Stomach (tissue), 9 donors: Measurements from ENCODE around the gene FFAR1. TPM values are rescaled to one million over a fixed set of nuclear protein-coding genes. Genes with fewer than 3 reads are reported as not detected.

Experiments used
- DNase-seq, 2 donors: peaks; one replicate each; pipeline versions ENCODE4 v3.0.0 to v3.0.0-alpha.2; 2013 to 2019
- H3K27ac ChIP-seq, 5 donors: fragments of 200-600 bp in 4 of 5; sonication (generic) in 4 of 5; one replicate each; pipeline ENCODE4 v1.5.1; 2013 to 2019; ENCODE audit warnings: mild to moderate bottlenecking in 1 of 5, moderate library complexity in 1 of 5
- H3K27me3 ChIP-seq, 3 donors: fragments of 200-600 bp; sonication (generic); one replicate each; pipeline ENCODE4 v1.5.1; 2017 to 2019; ENCODE audit warnings: mixed run types in 1 of 3
- H3K36me3 ChIP-seq, 4 donors: fragments of 200-600 bp; sonication (generic); 1 replicate in 3 of 4; 2 replicates in 1 of 4; pipeline ENCODE4 v1.5.1; 2016 to 2019
- H3K4me1 ChIP-seq, 4 donors: fragments of 200-600 bp; sonication (generic); one replicate each; pipeline ENCODE4 v1.5.1; 2016 to 2019
- H3K4me3 ChIP-seq, 4 donors: fragments of 200-600 bp; sonication (generic) in 3 of 4; one replicate each; pipeline ENCODE4 v1.5.1; 2016 to 2019; ENCODE audit warnings: mild to moderate bottlenecking in 1 of 4
- H3K9me3 ChIP-seq, 4 donors: fragments of 200-600 bp; sonication (generic); one replicate each; pipeline ENCODE4 v1.5.1; 2016 to 2019
- EP300 ChIP-seq: sonication (generic); formaldehyde crosslinking; IDR thresholded peaks from one replicate; pipeline ENCODE4 v1.6.1; 2017; ENCODE audit warnings: antibody characterized with exemption
- POLR2A ChIP-seq, 4 donors: fragments of 450-650 bp; IDR thresholded peaks; one replicate each; pipeline ENCODE4 v1.6.1; 2016; ENCODE audit warnings: antibody characterized with exemption in 4 of 4, control low read depth in 2 of 4, mild to moderate bottlenecking in 1 of 4, moderate library complexity in 1 of 4
- POLR2AphosphoS5 ChIP-seq, 3 donors: sonication (generic); formaldehyde crosslinking; IDR thresholded peaks; one replicate each; pipeline ENCODE4 v1.6.1; 2016; ENCODE audit warnings: antibody characterized with exemption in 3 of 3
- WGBS, 5 donors: extraction: QIAGEN DNeasy Blood & Tissue Kit in 3 of 5; methylation state at CpG; one replicate each; pipeline versions ENCODE4 v1.1.5 to v1.1.7; 2013 to 2018; 5-methylcytosine and 5-hydroxymethylcytosine counted together
- intact Hi-C: fragments of 100-400 bp; cut with DNase I; formaldehyde crosslinking; loops from one replicate; pipeline ENCODE4 v1.15.1; 2023; ENCODE audit warnings: low total_unique reads
- polyA plus RNA-seq, 3 donors: library from polyadenylated mRNA; stranded (reverse); fragments of 200-250 nt; gene quantifications; one replicate each; pipeline ENCODE4 v1.2.3, GENCODE V29; 2013
- total RNA-seq, 5 donors: library from RNA; depleted of rRNA; stranded (reverse); fragments of >200 nt; gene quantifications; one replicate each; pipeline versions ENCODE4 v1.1.0 to v1.2.3, GENCODE V29; 2014 to 2016
- TF ChIP-seq, protein P1 (sequence below), 7 experiments: fragments of 450-650 bp in 4 of 7; fragments of 200-600 bp in 3 of 7; sonication (generic) in 3 of 7; IDR thresholded peaks; one replicate each; pipeline ENCODE4 v1.5.1; 2016 to 2019; ENCODE audit warnings: antibody characterized with exemption in 7 of 7, control low read depth in 2 of 7, mild to moderate bottlenecking in 1 of 7
- donor health status: healthy with polysubstance abuse.
- donor health status: Bipolar disorder and iron deficiency.
- donor health status: healthy.

The FFAR1 gene
- total and polyA plus RNA-seq, 8 donors, result 0.18 TPM; not detected in 7

DNA sequence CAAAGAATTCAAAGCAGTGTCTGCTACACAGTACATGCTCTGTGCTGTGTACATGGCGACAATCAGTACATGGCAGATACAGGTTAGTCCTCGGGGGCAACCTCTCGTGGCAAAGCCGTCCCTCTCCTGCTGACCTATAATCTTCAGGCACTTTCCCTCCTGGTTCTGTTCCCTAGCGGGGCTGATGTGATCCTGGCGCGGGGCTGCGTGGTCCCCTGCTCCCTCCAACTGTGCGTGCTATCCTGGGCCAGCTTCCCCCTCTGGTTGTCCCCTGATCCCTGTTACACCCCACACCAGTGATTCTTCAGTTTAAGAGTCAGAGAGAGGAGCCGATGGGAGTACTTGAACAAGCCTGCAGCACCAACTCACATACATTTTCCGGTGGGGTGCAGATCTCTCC is 43.7 kb upstream of the FFAR1 start:
- Histone ChIP-seq H3K27ac (no peak overlapping the region), H3K4me1 (no peaks in the 10 kb centered on the region), H3K36me3 (no peaks in the 10 kb centered on the region), H3K4me3 (no peak overlapping the region), H3K9me3 (no peaks in the 10 kb centered on the region), H3K27me3 (peaks cover 0 to 34% (median 4%) of the 10 kb centered on the region in 3 donors)
- WGBS, 5 donors, result 79 to 86% (median 80%) methylated on average over 11 of the region's 11 CpGs
- DNase-seq, result no peak
- TF ChIP-seq POLR2A (IDR thresholded peaks at IDR 0.05) (no peak), POLR2AphosphoS5 (IDR thresholded peaks at IDR 0.05) (no peak)
- intact Hi-C loops, result no loop called here

DNA sequence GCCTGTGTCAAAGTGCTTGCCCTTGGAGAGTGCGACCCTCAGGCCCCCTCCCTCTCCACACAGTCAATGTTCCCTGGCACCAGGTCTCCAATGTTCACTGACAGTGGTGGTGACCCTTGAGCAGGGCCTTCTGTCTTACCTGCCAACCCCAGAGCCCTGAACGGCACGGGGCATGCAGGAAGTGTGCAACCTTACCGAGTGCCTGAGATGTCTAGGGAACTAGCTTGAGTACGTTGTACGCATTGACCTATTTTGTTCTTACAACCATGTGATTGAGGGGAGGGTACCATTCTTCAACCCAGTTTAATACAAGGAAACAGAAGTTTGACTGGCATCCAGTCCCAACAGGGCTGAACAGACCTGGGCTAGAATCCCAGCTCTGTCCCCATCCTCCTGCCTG is 42.5 kb upstream of the FFAR1 start:
- peaks cover 0 to 30% (median under 1%) of the 10 kb centered on the region in 3 donors for H3K27me3 ChIP-seq
- H3K27ac ChIP-seq, result no peak overlapping the region
- 74 to 86% (median 84%) methylated on average over 5 to 6 of the region's 6 CpGs for WGBS, 5 donors
- TF ChIP-seq POLR2A (IDR thresholded peaks at IDR 0.05) (no peak), POLR2AphosphoS5 (IDR thresholded peaks at IDR 0.05) (no peak), EP300 (no peak)
- TF ChIP-seq, protein P1, sequence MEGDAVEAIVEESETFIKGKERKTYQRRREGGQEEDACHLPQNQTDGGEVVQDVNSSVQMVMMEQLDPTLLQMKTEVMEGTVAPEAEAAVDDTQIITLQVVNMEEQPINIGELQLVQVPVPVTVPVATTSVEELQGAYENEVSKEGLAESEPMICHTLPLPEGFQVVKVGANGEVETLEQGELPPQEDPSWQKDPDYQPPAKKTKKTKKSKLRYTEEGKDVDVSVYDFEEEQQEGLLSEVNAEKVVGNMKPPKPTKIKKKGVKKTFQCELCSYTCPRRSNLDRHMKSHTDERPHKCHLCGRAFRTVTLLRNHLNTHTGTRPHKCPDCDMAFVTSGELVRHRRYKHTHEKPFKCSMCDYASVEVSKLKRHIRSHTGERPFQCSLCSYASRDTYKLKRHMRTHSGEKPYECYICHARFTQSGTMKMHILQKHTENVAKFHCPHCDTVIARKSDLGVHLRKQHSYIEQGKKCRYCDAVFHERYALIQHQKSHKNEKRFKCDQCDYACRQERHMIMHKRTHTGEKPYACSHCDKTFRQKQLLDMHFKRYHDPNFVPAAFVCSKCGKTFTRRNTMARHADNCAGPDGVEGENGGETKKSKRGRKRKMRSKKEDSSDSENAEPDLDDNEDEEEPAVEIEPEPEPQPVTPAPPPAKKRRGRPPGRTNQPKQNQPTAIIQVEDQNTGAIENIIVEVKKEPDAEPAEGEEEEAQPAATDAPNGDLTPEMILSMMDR (IDR thresholded peaks at IDR 0.05), result no peak
- no peaks in the 10 kb centered on the region for H3K9me3 ChIP-seq
- intact Hi-C loops, result no loop called here
- H3K36me3 ChIP-seq, result no peaks in the 10 kb centered on the region
- H3K4me1 ChIP-seq, result no peaks in the 10 kb centered on the region
- DNase-seq, result no peak
- H3K4me3 ChIP-seq, result no peak overlapping the region

DNA sequence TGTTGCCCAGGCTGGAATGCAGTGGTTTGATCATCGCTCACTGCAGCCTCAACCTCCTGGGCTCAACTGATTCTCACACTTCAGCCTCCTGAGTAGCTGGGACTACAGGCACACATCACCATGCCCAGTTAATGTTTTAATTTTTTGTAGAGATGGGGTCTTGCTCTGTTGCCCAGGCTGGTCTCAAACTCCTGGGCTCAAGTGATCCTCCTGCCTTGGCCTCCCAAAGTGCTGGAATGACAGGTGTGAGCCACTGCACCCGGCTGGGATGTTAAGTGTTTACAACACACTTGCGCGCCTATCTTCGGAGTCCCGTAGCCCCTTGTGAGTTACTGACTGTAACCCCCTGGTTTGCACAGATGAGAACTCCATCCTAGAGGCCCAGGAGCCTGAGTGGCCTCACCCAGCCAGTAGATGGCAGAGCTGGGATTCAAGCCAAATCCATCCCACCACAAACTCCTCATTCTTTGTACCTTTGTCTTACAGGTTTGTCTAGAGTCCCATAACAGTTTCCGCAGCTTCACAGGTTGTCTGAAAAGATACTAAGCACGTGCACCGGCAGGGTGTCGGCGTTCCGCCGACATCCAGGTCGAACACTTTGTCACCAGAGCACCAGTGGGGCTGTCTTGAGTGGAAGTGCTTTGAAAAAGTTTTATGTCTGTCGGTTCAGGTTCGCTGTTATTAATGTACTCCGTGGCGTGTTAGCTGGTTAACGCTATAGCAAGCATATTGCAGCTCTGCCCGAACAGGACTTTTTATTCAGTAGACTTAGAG is 41.0 kb upstream of the FFAR1 start:
- intact Hi-C loops, result no loop called here
- H3K27ac ChIP-seq, result no peak overlapping the region
- H3K4me3 ChIP-seq, result no peak overlapping the region
- TF ChIP-seq, protein P1 (IDR thresholded peaks at IDR 0.05), result no peak
- no peak for TF ChIP-seq EP300
- TF ChIP-seq POLR2AphosphoS5 (IDR thresholded peaks at IDR 0.05), result no peak
- no peak for TF ChIP-seq POLR2A (IDR thresholded peaks at IDR 0.05)
- no peaks in the 10 kb centered on the region for H3K4me1 ChIP-seq
- H3K36me3 ChIP-seq, result no peaks in the 10 kb centered on the region
- H3K9me3 ChIP-seq, result no peaks in the 10 kb centered on the region
- peaks cover 0 to 31% (median 0%) of the 10 kb centered on the region in 3 donors for H3K27me3 ChIP-seq
- no peak for DNase-seq
- 77 to 86% (median 83%) methylated on average over 15 to 20 of the region's 20 CpGs for WGBS, 5 donors

DNA sequence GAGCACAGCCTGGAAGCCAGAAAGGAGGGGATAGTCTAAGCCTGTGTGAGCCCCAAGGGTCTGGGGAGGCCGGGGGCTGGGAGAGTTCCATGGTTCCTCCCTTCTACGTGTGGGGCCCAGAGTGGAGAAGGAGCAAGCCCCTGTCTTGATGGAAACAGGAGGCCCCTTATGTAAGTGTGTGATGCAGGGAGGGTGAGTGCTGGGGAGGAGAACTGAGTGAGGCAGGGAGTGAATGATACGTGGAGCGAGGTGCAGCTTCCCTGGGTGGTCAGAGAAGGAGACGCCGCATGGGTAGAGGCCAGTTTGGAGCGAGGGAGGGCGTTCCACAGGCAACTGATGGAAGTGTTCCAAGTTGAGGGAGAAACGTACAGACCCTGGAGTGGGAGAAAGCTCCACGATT is 39.8 kb upstream of the FFAR1 start:
- no peak for TF ChIP-seq POLR2AphosphoS5 (IDR thresholded peaks at IDR 0.05)
- TF ChIP-seq POLR2A (IDR thresholded peaks at IDR 0.05), result no peak
- TF ChIP-seq, protein P1 (IDR thresholded peaks at IDR 0.05), result no peak
- H3K27ac ChIP-seq, result no peak overlapping the region
- no peaks in the 10 kb centered on the region for H3K9me3 ChIP-seq
- intact Hi-C loops, result no loop called here
- DNase-seq, result no peak
- peaks cover 0 to 24% (median 0%) of the 10 kb centered on the region in 3 donors for H3K27me3 ChIP-seq
- 65 to 83% (median 79%) methylated on average over 10 of the region's 10 CpGs for WGBS, 5 donors
- H3K36me3 ChIP-seq, result no peaks in the 10 kb centered on the region
- no peaks in the 10 kb centered on the region for H3K4me1 ChIP-seq
- H3K4me3 ChIP-seq, result no peak overlapping the region

DNA sequence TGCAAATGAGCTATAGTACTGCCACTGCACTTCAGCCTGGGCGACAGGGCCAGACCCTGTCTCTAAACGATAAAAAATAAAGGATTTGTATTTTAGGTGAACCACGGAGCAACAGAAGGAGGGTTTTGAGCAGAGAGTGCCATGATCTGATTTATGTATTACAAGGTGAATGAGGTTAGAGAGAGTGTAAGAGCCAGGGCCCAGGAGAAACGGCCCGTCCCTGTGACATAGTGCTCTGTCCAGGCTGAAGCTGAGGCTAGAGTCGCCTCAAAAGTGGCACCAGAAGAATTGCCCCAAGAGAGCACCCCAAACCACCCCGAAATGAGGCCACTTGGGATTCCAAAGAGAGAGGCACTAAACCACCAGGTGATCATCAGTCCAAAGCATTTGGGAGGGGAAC is 38.8 kb upstream of the FFAR1 start:
- Histone ChIP-seq H3K27me3 (peaks cover 0 to 23% (median 0%) of the 10 kb centered on the region in 3 donors), H3K27ac (no peak overlapping the region), H3K4me1 (no peaks in the 10 kb centered on the region), H3K4me3 (no peak overlapping the region), H3K36me3 (no peaks in the 10 kb centered on the region), H3K9me3 (no peaks in the 10 kb centered on the region)
- TF ChIP-seq POLR2A (IDR thresholded peaks at IDR 0.05), result no peak
- TF ChIP-seq, protein P1 (IDR thresholded peaks at IDR 0.05), result no peak
- TF ChIP-seq POLR2AphosphoS5 (IDR thresholded peaks at IDR 0.05), result no peak
- no peak for TF ChIP-seq EP300
- WGBS, 5 donors, result 63 to 82% (median 76%) methylated on average over 7 of the region's 7 CpGs
- intact Hi-C loops, result no loop called here
- no peak for DNase-seq
